ENCODE data around the gene SLC25A22.

Gene SLC25A22

DNA sequence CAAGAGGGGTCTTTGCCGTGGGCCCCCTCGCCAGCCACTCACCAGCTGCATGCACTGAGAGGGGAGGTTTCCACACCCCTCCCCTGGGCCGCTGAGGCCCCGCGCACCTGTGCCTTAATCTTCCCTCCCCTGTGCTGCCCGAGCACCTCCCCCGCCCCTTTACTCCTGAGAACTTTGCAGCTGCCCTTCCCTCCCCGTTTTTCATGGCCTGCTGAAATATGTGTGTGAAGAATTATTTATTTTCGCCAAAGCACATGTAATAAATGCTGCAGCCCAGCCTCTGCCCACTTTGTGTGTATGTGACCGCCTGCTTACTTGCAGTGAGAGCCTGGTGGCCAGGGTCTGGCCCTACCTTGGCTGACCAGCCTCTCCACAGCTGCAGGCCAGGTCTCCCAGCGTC lies 26.9 kb upstream of the SLC25A22 start:
- no peak for TF ChIP-seq EZH2phosphoT487 (IDR thresholded peaks at IDR 0.05; ENCODE audit: borderline replicate concordance)
- TF ChIP-seq, protein P1, sequence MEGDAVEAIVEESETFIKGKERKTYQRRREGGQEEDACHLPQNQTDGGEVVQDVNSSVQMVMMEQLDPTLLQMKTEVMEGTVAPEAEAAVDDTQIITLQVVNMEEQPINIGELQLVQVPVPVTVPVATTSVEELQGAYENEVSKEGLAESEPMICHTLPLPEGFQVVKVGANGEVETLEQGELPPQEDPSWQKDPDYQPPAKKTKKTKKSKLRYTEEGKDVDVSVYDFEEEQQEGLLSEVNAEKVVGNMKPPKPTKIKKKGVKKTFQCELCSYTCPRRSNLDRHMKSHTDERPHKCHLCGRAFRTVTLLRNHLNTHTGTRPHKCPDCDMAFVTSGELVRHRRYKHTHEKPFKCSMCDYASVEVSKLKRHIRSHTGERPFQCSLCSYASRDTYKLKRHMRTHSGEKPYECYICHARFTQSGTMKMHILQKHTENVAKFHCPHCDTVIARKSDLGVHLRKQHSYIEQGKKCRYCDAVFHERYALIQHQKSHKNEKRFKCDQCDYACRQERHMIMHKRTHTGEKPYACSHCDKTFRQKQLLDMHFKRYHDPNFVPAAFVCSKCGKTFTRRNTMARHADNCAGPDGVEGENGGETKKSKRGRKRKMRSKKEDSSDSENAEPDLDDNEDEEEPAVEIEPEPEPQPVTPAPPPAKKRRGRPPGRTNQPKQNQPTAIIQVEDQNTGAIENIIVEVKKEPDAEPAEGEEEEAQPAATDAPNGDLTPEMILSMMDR (conservative IDR thresholded peaks at IDR 0.05; ENCODE audit: low read length), result no peak
- H3K4me2 ChIP-seq (ENCODE audit: low read depth, low read length, poor library complexity, severe bottlenecking), result no peak overlapping the region
- H3K9ac ChIP-seq (ENCODE audit: low read depth, low read length, poor library complexity, severe bottlenecking), result no peak overlapping the region
- no peaks in the 10 kb centered on the region for H3F3A ChIP-seq (ENCODE audit: low read depth)
- peaks cover 23% of the 10 kb centered on the region for H4K20me1 ChIP-seq (ENCODE audit: insufficient read depth, low read length, poor library complexity, severe bottlenecking)
- H2AFZ ChIP-seq (ENCODE audit: low read length), result no peak overlapping the region
- H3K79me2 ChIP-seq (ENCODE audit: insufficient read depth, low read length), result peaks cover 30% of the 10 kb centered on the region
- H3K4me3 ChIP-seq (ENCODE audit: low read length, poor library complexity, severe bottlenecking), result no peak overlapping the region
- no peaks in the 10 kb centered on the region for H3K9me3 ChIP-seq (ENCODE audit: insufficient read depth, low read depth, low read length)
- no peaks in the 10 kb centered on the region for H3K36me3 ChIP-seq (ENCODE audit: insufficient read depth, low read length)
- H3K4me1 ChIP-seq (ENCODE audit: insufficient read depth, low read length, poor library complexity, severe bottlenecking), result peaks cover 36% of the 10 kb centered on the region
- H3K27me3 ChIP-seq (ENCODE audit: insufficient read depth, low read length, poor library complexity, severe bottlenecking), result no peaks in the 10 kb centered on the region
- H3K9me2 ChIP-seq (replicated peaks; ENCODE audit: low read depth, low read length), result no peaks in the 10 kb centered on the region

DNA sequence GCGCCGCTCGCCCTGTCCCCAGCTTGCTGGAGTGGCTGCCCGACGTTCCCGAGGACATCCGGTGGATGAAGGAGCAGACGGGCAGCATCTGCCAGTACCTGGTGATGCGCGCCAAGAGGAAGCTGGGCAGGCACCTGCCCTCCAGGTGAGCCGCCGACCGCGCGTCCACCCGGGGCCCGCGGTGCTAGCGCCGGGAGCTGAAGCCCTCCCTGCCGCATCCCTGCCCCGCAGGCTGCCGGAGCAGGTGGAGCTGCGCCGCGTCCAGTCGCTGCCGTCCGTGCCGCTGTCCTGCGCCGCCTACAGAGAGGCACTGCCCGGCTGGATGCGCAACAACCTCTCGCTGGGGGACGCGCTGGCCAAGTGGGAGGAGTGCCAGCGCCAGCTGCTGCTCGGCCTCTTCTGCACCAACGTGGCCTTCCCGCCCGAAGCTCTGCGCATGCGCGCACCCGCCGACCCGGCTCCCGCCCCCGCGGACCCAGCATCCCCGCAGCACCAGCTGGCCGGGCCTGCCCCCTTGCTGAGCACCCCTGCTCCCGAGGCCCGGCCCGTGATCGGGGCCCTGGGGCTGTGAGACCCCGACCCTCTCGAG lies 26.3 kb upstream of the SLC25A22 start:
- Histone ChIP-seq H3K4me2 (ENCODE audit: low read depth, low read length, poor library complexity, severe bottlenecking) (no peak overlapping the region), H3K9me3 (ENCODE audit: insufficient read depth, low read depth, low read length) (no peaks in the 10 kb centered on the region), H3K9ac (ENCODE audit: low read depth, low read length, poor library complexity, severe bottlenecking) (no peak overlapping the region), H3K27me3 (ENCODE audit: insufficient read depth, low read length, poor library complexity, severe bottlenecking) (no peaks in the 10 kb centered on the region), H3K4me3 (ENCODE audit: low read length, poor library complexity, severe bottlenecking) (no peak overlapping the region), H3K4me1 (ENCODE audit: insufficient read depth, low read length, poor library complexity, severe bottlenecking) (peaks cover 36% of the 10 kb centered on the region), H4K20me1 (ENCODE audit: insufficient read depth, low read length, poor library complexity, severe bottlenecking) (peaks cover 27% of the 10 kb centered on the region), H3K79me2 (ENCODE audit: insufficient read depth, low read length) (peaks cover 30% of the 10 kb centered on the region), H3K36me3 (ENCODE audit: insufficient read depth, low read length) (no peaks in the 10 kb centered on the region), H3F3A (ENCODE audit: low read depth) (no peaks in the 10 kb centered on the region), H3K9me2 (replicated peaks; ENCODE audit: low read depth, low read length) (no peaks in the 10 kb centered on the region), H2AFZ (ENCODE audit: low read length) (no peak overlapping the region)
- TF ChIP-seq, protein P1 (conservative IDR thresholded peaks at IDR 0.05; ENCODE audit: low read length), result no peak
- no peak for TF ChIP-seq EZH2phosphoT487 (IDR thresholded peaks at IDR 0.05; ENCODE audit: borderline replicate concordance)

DNA sequence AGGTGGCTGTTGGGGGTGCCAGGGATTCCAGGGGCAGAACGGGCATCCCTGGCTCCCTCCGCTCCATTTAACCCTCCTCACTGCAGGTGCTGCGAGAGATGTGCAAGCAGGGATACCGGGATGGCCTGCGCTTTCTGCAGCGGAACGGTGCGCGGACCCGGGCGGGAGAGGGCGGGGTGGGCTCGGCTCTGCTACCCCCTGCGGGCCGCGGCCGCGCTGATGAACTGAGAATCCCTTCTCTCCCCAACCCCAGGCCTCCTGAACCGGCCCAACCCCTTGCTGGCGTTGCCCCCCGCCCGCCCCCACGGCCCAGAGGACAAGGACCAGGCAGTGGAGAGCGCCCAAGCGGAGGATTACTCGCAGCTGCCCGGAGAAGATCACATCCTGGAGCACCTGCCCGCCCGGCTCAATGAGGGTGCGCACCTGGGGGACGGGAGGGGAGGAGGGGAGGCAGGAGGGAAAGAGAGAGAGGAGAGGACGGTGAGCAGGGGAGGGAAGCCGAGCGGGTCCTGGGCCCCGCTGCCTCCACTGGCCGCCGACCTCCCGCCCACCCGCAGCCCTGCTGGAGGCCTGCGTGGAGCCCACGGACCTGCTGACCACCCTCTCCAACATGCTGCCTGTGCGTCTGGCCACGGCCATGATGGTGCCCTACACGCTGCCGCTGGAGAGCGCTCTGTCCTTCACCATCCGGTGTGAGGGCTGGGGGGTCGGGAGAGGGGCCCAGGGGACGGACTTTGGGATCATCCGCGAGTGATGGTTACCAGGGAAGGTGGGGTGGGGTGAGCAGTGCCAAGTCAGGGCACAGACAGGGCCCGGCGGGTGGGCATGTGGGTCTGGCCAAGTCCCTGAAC lies 25.6 kb upstream of the SLC25A22 start:
- peaks cover 39% of the 10 kb centered on the region for H3K4me1 ChIP-seq (ENCODE audit: insufficient read depth, low read length, poor library complexity, severe bottlenecking)
- no peak overlapping the region for H3K4me2 ChIP-seq (ENCODE audit: low read depth, low read length, poor library complexity, severe bottlenecking)
- H3F3A ChIP-seq (ENCODE audit: low read depth), result no peaks in the 10 kb centered on the region
- H3K9me2 ChIP-seq (replicated peaks; ENCODE audit: low read depth, low read length), result no peaks in the 10 kb centered on the region
- TF ChIP-seq, protein P1 (conservative IDR thresholded peaks at IDR 0.05; ENCODE audit: low read length), result no peak
- TF ChIP-seq EZH2phosphoT487 (IDR thresholded peaks at IDR 0.05; ENCODE audit: borderline replicate concordance), result no peak
- no peak overlapping the region for H3K9ac ChIP-seq (ENCODE audit: low read depth, low read length, poor library complexity, severe bottlenecking)
- no peaks in the 10 kb centered on the region for H3K27me3 ChIP-seq (ENCODE audit: insufficient read depth, low read length, poor library complexity, severe bottlenecking)
- H4K20me1 ChIP-seq (ENCODE audit: insufficient read depth, low read length, poor library complexity, severe bottlenecking), result peaks cover 27% of the 10 kb centered on the region
- H3K9me3 ChIP-seq (ENCODE audit: insufficient read depth, low read depth, low read length), result no peaks in the 10 kb centered on the region
- H2AFZ ChIP-seq (ENCODE audit: low read length), result no peak overlapping the region
- peaks cover 30% of the 10 kb centered on the region for H3K79me2 ChIP-seq (ENCODE audit: insufficient read depth, low read length)
- no peaks in the 10 kb centered on the region for H3K36me3 ChIP-seq (ENCODE audit: insufficient read depth, low read length)
- no peak overlapping the region for H3K4me3 ChIP-seq (ENCODE audit: low read length, poor library complexity, severe bottlenecking)

Data from Loucy (cell line).